Pulmonary artery endothelial cell (primary cell): ENCODE data around the gene SPPL3. TPM values are rescaled to one million over a fixed set of nuclear protein-coding genes. Genes with fewer than 3 reads are reported as not detected.
"Not testable (repeated sequence)": the region's sequence is repeated elsewhere in the genome, so short reads cannot be mapped to it uniquely, and the experiment has no call there.

ENCODE experiments used
- DNase-seq: peaks from one replicate; pipeline ENCODE4 v3.0.0-alpha.2; 2011; ENCODE audit warnings: low read depth, low spot score
- total RNA-seq: library from RNA; depleted of rRNA; stranded (reverse); fragments of >200 nt; gene quantifications from 2 replicates; pipeline ENCODE4 v1.2.3, GENCODE V29; 2014

Gene SPPL3
- total RNA-seq, 1 donor from 2014 or later, result 3.8 TPM

GRCh38 chr12:120751389-120751788 lies 152.8 kb downstream of the SPPL3 start:
- no peak for DNase-seq

- no peak for DNase-seq
Measured at GRCh38 chr12:120750806-120751205, 153.4 kb downstream of the SPPL3 start.

GRCh38 chr12:120749256-120749655 lies 154.9 kb downstream of the SPPL3 start:
- no peak for DNase-seq

- DNase-seq, result no peak
Measured at GRCh38 chr12:120748242-120748641, 155.9 kb downstream of the SPPL3 start.

GRCh38 chr12:120744922-120745493 lies 159.2 kb downstream of the SPPL3 start:
- no peak for DNase-seq

GRCh38 chr12:120741476-120742421 lies 162.4 kb downstream of the SPPL3 start:
- no peak for DNase-seq

- no peak for DNase-seq
Measured at GRCh38 chr12:120740871-120741270, 163.3 kb downstream of the SPPL3 start.

- DNase-seq, result no peak
Measured at GRCh38 chr12:120739821-120740613, 164.1 kb downstream of the SPPL3 start.

GRCh38 chr12:120739031-120739762 lies 165.0 kb downstream of the SPPL3 start:
- no peak for DNase-seq

- no peak for DNase-seq
Measured at GRCh38 chr12:120738252-120739030, 165.7 kb downstream of the SPPL3 start.

GRCh38 chr12:120737557-120738251 lies 166.5 kb downstream of the SPPL3 start:
- DNase-seq, result no peak

GRCh38 chr12:120736404-120737331 lies 167.5 kb downstream of the SPPL3 start:
- no peak for DNase-seq

- DNase-seq, result no peak
Measured at GRCh38 chr12:120735181-120735580, 169.0 kb downstream of the SPPL3 start.

- no peak for DNase-seq
Measured at GRCh38 chr12:120734210-120734609, 169.9 kb downstream of the SPPL3 start.

- no peak for DNase-seq
Measured at GRCh38 chr12:120733574-120733973, 170.6 kb downstream of the SPPL3 start.

- not testable (repeated sequence) for DNase-seq
Measured at GRCh38 chr12:120732198-120732597, 172.0 kb downstream of the SPPL3 start.

GRCh38 chr12:120726961-120727360 lies 177.2 kb downstream of the SPPL3 start:
- DNase-seq, result no peak

GRCh38 chr12:120726510-120726793 lies 177.7 kb downstream of the SPPL3 start:
- no peak for DNase-seq
